Midbrain (tissue), 1 donor: Measurements from ENCODE around the gene HEXIM2.

Experiments
- DNase-seq: peaks from one replicate; lab custom pipeline; 2025; lab: John Stamatoyannopoulos, UW

The HEXIM2 gene

DNA sequence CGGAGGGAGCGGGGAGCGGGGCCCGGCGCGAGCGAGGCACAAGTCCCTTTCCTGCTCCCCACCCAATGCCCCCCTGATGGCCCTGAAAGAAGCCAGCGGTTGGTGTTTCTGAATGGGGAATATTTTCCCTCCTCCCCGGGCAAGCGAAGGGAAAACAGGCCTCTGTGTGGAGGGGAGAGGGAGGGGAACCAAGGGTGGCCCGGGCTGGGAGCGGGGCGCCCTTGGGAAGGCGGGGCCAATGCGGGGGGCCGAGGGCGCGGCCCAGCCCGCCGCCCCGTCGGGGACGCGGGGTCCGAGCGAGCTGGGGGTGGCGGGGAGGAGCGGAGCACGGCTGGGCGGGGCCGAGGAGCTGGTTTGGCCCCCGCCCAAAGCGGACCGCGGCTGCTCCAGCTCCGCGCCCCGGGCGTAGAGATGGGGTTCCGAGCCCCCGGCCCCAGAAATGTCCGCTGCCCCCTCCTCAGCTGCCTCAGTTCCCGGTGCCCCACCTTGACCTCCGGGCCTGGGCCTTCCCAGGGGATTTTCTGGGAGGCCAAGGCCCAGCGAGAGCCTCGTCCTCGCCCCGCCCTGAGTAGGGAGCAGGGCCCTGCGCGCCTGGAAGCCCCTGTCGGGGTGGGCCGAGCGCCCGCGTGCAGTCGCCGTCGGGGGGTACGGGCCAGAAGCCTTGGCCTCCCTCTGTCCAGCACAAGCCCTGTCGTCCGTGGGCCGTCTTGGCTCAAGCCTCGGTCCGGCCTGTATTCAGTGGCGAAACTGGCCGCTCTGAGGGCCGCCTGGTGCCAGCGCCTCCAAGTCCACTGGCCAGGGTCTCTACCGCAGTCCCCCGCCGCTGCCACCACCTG, 17.3 kb upstream of the HEXIM2 start:
- peak; percentile 71 for DNase-seq

DNA sequence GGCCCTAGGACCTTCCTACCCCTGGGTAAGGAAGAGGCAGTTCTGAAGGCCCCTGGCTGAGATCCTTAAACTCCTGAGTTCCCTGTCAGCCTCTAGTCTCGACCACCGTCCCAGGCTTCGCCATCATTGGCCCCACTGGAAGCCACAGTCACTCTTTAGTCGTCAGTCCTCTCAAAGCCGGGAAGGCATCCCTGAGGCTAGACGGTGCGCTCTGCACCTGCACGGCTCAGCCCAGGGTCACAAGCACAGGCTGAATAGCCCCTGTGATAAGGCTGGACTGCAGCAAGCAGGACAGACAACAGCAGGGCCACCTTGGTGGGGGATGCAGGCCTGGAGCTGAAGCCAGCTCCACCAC, 16.7 kb upstream of the HEXIM2 start:
- no peak for DNase-seq

DNA sequence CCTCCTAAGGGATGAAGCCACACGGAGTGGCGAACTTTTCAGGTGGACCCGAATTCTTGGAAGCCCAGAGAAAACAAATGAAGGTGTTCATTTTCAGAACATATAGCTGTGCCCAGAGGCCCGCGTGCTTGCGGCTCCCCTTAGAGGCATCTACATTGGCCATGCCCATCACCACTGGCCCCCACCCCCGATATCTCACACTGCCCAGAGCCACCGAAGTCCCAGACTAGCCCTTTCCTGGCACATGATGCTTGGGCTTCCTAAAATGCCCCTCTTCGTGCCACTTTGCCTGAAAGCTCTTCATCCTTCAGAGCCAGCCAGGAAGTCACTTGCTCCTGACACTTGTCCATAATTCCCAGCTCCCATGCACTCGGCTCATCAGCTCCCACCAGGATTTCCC, 15.5 kb upstream of the HEXIM2 start:
- no peak for DNase-seq

DNA sequence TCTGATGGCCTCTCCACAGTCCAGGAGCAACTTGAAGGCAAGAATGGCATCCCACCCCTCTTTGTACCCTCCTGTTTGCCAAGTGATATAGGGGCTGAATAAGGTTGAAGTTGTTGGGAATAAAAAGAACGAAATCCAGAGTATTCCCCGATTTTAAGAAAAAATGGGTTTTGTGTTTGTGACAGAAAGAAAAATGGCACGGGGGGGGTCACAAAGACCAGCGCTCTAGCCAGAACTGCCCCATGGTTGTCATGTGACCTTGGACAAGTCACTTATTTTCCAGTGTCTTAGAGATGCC, 15.1 kb upstream of the HEXIM2 start:
- DNase-seq = no peak

DNA sequence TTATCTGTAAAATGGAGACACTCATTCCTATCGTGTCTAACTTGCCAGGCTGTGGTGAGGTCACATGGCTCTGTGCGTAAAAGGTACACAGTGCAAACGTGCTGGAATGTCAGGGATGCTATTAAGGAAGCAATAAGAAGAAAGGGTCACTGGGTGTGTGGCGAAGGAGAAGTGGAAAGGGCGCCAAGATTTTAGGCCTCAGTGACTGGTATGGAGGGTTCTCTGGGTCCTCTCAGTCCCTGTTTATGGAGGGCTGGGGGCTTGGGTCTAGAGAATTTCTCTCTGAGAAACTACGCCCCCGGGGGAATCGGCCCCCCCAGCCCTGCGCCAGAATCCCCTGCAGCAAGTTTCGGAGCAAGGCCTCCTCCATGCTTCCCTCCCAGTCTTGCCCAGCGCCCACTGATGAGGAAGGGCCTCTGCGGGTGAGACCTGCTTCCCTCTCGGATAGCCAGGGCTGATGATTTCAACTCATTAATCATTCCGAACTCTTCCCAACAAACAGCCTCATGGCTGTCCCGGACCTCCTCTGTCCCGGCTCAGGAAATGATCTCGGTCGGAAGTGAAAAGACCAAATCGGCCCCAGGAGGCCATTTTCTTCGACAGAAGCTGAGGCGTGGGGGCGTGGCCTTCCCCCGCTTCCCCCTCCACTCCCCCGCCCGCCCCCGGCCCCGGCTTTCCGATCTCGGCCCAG, 14.6 kb upstream of the HEXIM2 start:
- DNase-seq = peak; percentile 81

DNA sequence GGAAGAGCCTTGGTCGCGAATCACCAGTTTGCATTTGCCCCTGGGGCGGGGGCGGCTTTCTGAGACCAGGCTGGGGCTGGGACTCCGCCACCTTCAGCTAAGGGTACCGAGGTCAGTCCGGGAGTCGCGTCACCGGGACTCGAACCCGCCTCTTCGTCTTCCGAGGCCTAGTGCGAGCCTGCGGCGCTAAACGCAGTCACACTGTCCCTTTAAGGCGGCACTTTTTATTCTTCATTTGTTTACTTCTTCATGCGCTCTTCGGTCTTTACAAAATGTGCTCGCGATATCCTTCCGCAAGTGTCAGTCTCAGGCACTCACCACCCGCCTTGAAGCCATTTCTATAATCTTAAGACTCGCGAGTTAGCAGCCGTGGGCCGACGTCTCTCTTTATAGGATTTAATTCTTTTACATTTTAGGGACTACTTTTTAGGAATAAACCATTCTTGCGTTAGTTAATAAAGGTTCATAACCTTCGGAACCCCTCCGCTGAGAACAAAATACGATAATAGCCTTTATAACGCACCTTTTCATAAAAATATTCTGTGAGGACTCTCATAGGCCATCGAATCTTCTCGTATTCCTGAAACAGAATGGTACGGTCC, 14.0 kb upstream of the HEXIM2 start:
- DNase-seq = peak; percentile 91

DNA sequence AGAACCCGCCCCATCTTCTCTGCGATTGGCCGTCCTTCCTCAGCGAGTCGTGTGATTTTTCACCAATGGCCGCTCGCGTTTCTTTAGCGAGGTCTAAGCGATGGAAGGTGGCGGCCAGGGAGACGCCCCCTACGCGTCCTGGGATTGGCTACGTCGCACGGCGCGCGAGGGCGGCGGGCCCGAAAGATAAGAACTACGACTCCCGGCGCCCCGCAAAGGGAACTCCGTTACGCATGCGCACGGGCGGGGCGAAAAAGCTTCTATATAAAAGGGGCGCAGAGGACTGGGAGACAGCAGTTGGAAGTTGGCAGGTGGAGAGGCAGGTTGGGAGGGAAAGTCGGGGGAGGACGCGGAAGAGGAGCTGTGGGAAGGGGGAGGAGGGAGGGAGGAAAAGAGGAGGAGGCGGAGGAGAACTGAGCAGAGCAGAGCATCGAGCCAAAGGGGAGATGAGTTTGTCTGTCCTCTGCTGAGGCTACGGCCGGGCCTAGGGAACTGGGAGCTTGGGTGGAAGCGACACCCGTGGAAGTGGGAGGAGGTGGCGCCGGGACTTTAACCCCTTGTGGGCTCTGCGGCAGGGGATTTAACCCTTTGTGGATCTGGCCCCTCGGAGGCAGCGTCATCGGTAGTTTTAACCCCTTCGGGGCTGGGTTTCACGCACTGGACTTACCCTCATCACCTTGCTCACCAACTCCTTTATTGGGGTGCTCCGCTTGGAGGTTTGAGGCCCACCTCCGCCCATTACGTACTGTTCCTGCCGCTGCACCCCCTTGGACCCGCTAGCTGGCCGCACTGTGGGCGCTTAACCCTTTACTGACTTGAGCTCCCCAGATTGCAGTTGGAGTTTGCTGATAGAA, 13.3 kb upstream of the HEXIM2 start, which contains the start of gene HEXIM1:
TSS of gene HEXIM1 (plus strand) at position 293 of the 854 bp plus-strand sequence. CDS start 716 bp downstream, outside the sequence.
- DNase-seq = peak; percentile 100

DNA sequence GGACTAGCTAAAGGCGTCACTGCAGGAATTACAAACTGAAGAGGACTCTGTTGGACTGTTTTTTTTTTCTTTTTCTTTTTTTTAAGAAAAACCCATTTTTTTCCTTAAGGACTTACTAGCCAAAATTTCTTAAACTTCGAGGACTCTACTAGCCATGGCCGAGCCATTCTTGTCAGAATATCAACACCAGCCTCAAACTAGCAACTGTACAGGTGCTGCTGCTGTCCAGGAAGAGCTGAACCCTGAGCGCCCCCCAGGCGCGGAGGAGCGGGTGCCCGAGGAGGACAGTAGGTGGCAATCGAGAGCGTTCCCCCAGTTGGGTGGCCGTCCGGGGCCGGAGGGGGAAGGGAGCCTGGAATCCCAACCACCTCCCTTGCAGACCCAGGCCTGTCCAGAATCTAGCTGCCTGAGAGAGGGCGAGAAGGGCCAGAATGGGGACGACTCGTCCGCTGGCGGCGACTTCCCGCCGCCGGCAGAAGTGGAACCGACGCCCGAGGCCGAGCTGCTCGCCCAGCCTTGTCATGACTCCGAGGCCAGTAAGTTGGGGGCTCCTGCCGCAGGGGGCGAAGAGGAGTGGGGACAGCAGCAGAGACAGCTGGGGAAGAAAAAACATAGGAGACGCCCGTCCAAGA, 12.5 kb upstream of the HEXIM2 start:
- peak; percentile 84 for DNase-seq

DNA sequence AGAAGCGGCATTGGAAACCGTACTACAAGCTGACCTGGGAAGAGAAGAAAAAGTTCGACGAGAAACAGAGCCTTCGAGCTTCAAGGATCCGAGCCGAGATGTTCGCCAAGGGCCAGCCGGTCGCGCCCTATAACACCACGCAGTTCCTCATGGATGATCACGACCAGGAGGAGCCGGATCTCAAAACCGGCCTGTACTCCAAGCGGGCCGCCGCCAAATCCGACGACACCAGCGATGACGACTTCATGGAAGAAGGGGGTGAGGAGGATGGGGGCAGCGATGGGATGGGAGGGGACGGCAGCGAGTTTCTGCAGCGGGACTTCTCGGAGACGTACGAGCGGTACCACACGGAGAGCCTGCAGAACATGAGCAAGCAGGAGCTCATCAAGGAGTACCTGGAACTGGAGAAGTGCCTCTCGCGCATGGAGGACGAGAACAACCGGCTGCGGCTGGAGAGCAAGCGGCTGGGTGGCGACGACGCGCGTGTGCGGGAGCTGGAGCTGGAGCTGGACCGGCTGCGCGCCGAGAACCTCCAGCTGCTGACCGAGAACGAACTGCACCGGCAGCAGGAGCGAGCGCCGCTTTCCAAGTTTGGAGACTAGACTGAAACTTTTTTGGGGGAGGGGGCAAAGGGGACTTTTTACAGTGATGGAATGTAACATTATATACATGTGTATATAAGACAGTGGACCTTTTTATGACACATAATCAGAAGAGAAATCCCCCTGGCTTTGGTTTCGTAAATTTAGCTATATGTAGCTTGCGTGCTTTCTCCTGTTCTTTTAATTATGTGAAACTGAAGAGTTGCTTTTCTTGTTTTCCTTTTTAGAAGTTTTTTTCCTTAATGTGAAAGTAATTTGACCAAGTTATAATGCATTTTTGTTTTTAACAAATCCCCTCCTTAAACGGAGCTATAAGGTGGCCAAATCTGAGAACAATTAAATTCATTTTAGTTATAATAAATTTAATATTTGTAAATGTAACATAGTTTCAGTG, 11.7 kb upstream of the HEXIM2 start:
- peak; percentile 65 for DNase-seq

DNA sequence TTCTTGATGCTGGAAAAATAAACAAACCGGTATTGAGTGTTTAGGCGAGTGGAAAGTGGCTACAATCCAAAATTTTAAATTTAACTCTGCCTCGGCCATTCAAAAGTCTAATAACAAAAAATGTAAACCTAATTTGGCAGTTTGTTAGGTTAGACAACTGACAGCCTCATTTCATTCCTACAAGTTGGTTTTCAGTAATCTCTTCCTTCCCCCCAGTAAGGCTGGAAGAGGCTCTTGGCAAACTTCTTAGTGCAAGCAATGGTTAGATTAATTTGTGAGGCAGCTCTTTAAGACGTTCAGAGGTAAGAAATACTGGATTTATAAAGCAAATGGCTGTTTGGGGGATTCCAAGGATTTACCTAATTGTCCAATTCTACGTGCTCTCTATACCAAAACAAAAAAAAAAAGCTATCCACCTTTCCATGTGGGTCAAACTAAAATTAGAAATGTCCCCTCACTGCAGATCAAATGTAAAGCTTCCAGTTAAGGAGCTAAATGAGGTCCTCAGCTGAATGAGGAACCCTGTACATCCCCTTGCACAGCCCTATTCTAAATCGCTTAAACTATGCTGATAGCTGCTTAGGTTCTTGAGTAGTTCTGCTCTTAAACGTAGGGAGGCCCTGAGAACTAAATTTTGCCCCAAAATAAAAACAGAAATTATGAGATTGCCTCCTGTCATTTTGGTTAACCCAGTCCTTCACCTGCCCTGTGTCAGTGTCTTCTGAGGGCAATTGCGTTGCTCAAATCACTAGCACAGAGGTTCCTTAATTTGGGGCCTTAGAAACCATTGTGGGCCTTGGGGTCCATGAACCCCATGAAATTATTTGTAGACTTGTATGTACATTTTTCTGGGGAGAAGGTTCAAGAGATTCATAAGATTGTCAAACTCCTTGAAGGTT, 10.5 kb upstream of the HEXIM2 start:
- DNase-seq = peak; percentile 19

DNA sequence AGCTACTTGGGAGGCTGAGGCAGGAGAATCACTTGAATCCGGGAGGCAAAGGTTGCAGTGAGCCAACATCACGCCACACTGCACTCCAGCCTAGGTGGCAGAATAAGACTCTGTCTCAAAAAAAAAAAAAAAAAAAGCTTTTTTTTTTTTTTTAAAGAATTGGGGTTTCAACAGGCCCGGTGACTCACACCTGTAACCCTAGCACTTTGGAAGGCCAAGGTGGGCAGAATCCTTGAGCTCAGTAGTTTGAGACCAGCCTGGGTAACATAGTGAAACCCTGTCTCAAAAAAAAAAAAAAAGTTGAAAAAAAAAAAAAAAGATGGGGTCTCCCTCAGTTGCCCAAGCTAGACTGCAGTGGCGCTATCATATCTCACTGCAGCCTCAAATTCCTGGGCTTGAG, 6.6 kb upstream of the HEXIM2 start:
- no peak for DNase-seq

DNA sequence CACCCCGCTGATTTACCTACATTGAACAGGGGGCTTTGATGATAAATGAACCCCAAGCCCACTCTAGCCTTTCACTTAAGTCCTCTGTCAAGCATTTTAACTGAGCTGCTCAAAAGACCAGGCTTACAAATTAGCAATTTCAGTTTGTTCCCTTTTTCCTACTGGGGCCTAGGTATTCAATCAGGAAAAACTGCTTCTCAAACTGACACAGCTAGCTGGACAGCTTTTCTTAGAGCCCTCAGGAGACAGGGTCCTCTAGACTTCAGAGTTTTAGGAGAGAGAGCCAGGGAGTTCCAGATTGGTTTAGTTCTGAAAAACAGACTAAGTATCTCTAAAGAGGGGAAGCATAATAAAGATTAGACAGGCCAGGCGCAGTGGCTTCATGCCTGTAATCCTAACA, 6.2 kb upstream of the HEXIM2 start:
- DNase-seq = no peak

DNA sequence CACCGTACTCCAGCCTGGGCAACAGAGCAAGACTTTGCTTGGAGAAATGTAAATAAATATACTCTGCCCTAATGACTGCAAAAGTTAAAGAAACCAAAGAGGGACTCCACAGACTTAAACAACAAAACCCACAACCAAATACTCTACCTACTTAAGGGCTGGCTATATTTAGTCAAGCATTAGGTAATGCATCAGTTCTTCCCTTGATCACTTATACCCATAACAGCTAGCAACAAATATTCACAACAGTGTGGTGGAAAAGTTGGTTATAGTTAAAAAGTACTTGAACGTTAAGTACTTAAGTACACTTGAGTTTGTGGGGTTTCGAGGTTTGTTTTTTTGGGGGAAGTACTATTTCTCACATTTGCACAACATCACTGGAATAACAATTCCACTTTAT, 5.4 kb upstream of the HEXIM2 start:
- DNase-seq = no peak

DNA sequence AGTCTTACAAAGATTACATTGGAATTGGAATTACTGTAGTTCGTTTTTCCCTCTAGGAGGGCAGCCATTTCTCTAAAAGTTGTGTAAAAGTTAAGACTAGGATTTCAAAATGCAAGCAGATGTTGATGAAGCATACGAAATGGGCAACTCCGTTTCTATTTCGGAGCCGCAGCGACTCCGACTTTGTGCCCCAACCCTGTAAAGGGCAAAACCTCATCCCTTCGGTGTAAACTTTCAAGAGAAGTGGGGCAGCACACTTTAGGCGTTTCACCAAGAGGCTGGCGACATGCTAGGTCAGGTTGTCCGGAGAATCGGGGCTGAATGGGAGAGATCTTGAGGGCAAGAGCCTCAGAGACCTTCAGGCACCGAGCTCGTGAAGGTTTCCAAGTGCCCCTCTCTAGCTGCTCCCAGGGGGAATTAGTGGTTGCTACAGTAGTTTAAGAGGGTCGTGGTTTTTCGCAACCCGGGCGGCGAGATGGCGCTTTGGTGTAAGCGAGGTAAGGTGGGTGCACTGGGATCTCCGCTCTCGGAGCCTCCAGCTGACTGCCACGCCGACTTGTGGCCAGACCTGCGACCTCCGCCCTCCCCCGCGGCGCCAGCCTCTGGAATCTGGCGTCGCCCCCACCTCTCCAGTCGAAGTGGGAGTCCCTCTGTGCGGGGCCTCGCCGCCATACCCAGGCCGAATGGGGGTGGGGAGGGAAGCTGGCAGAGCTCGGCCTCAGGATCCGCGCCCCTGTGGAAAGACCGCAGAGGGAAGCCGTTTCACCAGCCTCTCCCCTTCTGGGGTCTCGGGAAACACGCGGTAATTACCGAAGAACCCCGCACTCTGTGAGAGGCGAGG, 1.0 kb upstream of the HEXIM2 start:
- peak; percentile 67 for DNase-seq

DNA sequence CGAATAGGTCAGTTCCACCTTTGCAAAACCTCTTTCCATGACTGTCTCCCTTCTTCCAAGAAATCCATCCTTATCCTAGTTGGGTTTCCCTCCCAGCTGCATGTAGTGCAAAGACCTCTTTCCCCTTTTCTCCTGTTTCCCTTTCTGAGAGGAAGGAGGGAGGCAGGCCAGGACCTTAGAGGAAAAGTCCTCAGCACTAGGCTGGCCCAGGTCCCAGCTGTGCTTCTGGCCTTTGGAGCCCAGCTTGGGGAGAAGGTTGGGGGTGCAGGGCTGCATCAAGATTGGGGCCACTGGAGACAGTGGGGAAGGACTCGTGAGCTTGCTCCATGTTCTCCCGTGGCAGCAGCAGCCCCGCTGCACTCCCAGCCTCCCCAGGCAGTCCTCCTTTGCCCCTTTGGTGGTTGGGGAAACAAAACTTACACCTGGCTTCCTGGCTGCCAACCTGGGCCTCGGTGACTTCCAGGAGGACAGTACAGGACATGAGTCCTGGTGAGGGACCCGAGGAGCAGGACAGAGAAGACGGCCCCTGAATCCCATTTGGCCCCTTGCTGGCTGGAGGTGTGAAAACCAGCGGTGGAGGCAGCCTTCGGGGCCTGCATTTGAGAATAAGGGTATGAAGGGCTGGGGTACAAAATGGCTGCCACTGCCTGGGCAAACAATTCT, 481 bp downstream of the HEXIM2 start:
- no peak for DNase-seq

DNA sequence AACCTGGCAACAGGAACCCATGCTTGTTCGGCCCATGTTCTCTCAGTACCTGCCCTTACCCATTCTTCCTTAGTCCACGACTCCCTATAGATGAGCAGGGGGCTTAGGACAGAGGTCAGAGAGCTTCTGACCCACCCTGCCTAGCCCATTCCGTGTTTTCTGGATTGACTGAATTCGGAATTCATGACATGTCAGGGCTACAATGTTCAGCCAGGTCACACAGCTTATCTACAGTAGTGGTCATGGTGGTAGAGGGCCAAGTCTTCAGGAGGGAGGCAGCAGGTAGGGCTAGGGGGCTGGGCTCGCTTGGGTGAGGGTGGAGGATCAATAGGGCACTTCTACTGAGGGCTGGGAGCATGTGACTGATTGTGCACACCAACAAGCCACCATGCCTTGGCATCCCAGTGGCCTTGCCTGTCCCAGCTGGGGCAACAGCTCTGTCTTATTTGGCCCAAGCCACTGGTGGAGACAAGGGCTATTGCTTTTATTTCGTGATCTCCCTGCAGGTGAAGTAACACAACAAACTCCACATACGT, 3.1 kb downstream of the HEXIM2 start:
- DNase-seq = no peak

DNA sequence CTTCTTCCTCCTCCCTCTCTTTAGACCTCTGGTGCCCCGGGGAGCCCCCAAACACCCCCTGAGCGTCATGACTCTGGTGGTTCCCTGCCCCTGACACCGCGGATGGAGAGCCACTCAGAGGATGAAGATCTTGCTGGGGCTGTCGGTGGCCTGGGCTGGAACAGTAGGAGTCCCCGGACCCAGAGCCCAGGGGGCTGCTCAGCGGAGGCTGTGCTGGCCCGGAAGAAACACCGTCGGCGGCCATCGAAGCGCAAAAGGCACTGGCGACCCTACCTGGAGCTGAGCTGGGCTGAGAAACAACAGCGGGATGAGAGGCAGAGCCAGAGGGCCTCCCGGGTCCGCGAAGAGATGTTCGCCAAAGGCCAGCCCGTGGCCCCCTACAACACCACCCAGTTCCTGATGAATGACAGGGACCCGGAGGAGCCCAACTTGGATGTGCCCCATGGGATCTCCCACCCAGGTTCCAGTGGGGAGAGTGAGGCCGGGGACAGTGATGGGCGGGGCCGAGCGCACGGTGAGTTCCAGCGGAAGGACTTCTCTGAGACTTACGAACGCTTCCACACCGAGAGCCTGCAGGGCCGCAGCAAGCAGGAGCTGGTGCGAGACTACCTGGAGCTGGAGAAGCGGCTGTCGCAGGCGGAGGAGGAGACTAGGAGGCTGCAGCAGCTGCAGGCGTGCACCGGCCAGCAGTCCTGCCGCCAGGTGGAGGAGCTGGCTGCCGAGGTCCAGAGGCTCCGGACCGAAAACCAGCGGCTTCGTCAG, 7.5 kb downstream of the HEXIM2 start:
- DNase-seq = no peak
